Measurements from ENCODE around the gene WDR7.

DNA sequence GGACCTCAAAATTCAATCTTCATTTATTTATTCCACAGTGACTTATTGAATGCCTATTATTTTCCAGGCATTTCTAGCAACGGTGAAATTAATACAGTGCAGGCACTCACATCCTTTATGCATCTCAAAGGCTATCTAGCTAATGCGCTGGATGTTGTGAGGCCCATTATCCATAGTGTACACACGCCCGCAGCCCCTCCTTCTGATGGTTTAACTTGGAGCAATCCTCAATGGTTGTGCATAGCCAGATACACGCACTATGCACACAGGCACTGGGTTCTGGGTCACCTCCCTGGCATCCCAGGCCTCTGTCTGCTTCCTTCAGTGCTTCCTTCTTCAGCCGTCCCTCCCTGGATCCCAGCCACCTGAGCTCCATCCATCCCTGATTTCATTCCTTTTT is 387.2 kb downstream of the WDR7 start:
- TF ChIP-seq TAF1 (IDR thresholded peaks at IDR 0.05; ENCODE audit: low read depth), result no peak
- no peak for TF ChIP-seq TCF12 (IDR thresholded peaks at IDR 0.05; ENCODE audit: low read depth)
- no peak for TF ChIP-seq RAD21 (IDR thresholded peaks at IDR 0.05; ENCODE audit: low read depth)
- TF ChIP-seq, protein P1, sequence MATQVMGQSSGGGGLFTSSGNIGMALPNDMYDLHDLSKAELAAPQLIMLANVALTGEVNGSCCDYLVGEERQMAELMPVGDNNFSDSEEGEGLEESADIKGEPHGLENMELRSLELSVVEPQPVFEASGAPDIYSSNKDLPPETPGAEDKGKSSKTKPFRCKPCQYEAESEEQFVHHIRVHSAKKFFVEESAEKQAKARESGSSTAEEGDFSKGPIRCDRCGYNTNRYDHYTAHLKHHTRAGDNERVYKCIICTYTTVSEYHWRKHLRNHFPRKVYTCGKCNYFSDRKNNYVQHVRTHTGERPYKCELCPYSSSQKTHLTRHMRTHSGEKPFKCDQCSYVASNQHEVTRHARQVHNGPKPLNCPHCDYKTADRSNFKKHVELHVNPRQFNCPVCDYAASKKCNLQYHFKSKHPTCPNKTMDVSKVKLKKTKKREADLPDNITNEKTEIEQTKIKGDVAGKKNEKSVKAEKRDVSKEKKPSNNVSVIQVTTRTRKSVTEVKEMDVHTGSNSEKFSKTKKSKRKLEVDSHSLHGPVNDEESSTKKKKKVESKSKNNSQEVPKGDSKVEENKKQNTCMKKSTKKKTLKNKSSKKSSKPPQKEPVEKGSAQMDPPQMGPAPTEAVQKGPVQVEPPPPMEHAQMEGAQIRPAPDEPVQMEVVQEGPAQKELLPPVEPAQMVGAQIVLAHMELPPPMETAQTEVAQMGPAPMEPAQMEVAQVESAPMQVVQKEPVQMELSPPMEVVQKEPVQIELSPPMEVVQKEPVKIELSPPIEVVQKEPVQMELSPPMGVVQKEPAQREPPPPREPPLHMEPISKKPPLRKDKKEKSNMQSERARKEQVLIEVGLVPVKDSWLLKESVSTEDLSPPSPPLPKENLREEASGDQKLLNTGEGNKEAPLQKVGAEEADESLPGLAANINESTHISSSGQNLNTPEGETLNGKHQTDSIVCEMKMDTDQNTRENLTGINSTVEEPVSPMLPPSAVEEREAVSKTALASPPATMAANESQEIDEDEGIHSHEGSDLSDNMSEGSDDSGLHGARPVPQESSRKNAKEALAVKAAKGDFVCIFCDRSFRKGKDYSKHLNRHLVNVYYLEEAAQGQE (IDR thresholded peaks at IDR 0.05; ENCODE audit: low read depth), result no peak
- no peak for TF ChIP-seq EP300 (IDR thresholded peaks at IDR 0.05; ENCODE audit: borderline replicate concordance)
- TF ChIP-seq CREB1 (IDR thresholded peaks at IDR 0.05; ENCODE audit: low read depth), result no peak
- no peak for TF ChIP-seq YY1 (IDR thresholded peaks at IDR 0.05; ENCODE audit: low read depth)
- no peak for TF ChIP-seq TEAD4 (IDR thresholded peaks at IDR 0.05)
- TF ChIP-seq NFIC (IDR thresholded peaks at IDR 0.05), result no peak
- no peak for TF ChIP-seq FOXM1 (IDR thresholded peaks at IDR 0.05; ENCODE audit: borderline replicate concordance, low read depth)
- no peak for TF ChIP-seq CEBPB (IDR thresholded peaks at IDR 0.05)
